Endothelial cell of umbilical vein (primary cell): ENCODE measurements around the gene MCRIP1.

Experiments
- EZH2 ChIP-seq: IDR thresholded peaks from 2 replicates; pipeline ENCODE4 v1.6.1; 2012; ENCODE audit warnings: borderline replicate concordance, low read depth, mild to moderate bottlenecking, moderate library complexity, low read length, inconsistent platforms; ENCODE audit not compliant: severe bottlenecking
- MYC ChIP-seq: IDR thresholded peaks from one replicate; pipeline ENCODE4 v1.6.1; 2011; ENCODE audit warnings: mild to moderate bottlenecking, low read depth, low read length
- POLR2A ChIP-seq: IDR thresholded peaks from 2 replicates; pipeline ENCODE4 v1.6.1; 2012; ENCODE audit warnings: low read depth, mild to moderate bottlenecking, control low read depth, low read length
- POLR2AphosphoS5 ChIP-seq: IDR thresholded peaks from 2 replicates; pipeline ENCODE4 v1.6.1; 2012; ENCODE audit warnings: low read depth, mild to moderate bottlenecking, control low read depth, low read length, moderate library complexity; ENCODE audit not compliant: insufficient read depth
- TF ChIP-seq, protein P1 (sequence below), 2 donors: IDR thresholded peaks; 1 replicate in 1 of 2; 2 replicates in 1 of 2; pipeline ENCODE4 v1.5.1; 2011; ENCODE audit warnings: low read length in 2 of 2, mild to moderate bottlenecking in 2 of 2, moderate library complexity in 2 of 2, control low read depth in 1 of 2, inconsistent platforms in 1 of 2, low read depth in 1 of 2; ENCODE audit not compliant: insufficient read depth in 1 of 2; ENCODE audit errors: extremely low read depth in 1 of 2
- TF ChIP-seq, protein P2 (sequence below): IDR thresholded peaks from 2 replicates; pipeline ENCODE4 v1.6.1; 2011; ENCODE audit not compliant: insufficient read depth, insufficient read length

DNA sequence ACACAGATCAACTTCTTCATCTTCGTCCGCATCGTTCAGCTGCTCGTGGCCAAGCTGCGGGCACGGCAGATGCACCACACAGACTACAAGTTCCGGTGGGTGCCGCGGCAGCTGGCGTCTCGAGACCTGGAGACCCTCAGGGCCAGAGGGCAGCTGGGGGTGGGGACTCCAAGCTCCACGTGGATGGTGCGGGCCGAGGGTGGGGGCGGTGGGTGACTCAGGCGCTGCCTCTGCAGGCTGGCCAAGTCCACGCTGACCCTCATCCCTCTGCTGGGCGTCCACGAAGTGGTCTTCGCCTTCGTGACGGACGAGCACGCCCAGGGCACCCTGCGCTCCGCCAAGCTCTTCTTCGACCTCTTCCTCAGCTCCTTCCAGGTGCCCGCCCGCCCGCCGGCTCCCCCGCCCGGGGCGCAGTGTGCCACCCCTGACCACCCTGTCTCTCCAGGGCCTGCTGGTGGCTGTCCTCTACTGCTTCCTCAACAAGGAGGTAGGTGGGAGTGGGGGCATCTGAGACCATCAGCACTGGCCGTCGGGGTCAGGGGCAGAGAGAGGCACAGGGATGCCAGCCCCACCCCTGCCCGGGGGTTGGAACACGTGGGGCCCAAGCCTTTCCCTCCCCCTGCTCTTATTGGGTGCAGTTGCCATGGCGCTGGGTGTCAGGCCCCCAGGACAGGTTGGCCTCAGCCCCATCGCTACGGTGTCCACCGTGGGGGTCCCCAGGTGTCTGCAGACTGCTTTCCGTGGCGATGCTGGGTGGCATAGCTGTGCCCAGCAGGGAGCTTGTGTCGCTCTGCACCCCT is 20.3 kb downstream of the MCRIP1 start:
- TF ChIP-seq, protein P1, sequence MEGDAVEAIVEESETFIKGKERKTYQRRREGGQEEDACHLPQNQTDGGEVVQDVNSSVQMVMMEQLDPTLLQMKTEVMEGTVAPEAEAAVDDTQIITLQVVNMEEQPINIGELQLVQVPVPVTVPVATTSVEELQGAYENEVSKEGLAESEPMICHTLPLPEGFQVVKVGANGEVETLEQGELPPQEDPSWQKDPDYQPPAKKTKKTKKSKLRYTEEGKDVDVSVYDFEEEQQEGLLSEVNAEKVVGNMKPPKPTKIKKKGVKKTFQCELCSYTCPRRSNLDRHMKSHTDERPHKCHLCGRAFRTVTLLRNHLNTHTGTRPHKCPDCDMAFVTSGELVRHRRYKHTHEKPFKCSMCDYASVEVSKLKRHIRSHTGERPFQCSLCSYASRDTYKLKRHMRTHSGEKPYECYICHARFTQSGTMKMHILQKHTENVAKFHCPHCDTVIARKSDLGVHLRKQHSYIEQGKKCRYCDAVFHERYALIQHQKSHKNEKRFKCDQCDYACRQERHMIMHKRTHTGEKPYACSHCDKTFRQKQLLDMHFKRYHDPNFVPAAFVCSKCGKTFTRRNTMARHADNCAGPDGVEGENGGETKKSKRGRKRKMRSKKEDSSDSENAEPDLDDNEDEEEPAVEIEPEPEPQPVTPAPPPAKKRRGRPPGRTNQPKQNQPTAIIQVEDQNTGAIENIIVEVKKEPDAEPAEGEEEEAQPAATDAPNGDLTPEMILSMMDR (IDR thresholded peaks at IDR 0.05; ENCODE audit: extremely low read depth in 1 of 2, insufficient read depth in 1 of 2, low read depth in 1 of 2, low read length in 2 of 2), result no peak
- TF ChIP-seq POLR2A (no peak), MYC (no peak), EZH2 (no peak), POLR2AphosphoS5 (no peak)
- TF ChIP-seq, protein P2, sequence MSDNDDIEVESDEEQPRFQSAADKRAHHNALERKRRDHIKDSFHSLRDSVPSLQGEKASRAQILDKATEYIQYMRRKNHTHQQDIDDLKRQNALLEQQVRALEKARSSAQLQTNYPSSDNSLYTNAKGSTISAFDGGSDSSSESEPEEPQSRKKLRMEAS, result no peak
